B cell (primary cell): ENCODE data around the gene PRSS16. TPM values are rescaled to one million over a fixed set of nuclear protein-coding genes. Genes with fewer than 3 reads are reported as not detected.

Source experiments
- ATAC-seq: fragments of 200-7000 bp; cut with Tn5 transposase; one replicate; pipeline ENCODE4 v1.10.0; 2021; ENCODE audit warnings: low read depth, mild to moderate bottlenecking, moderate number of reproducible peaks, moderate library complexity
- CTCF ChIA-PET: fragments of 350-600 bp; sonication (Branson Sonifier 250); formaldehyde crosslinking; loops from one replicate; lab custom pipeline; 2021; ENCODE audit warnings: antibody characterized with exemption, inconsistent platforms; lab: Charles Lee
- POLR2A ChIA-PET: fragments of 350-600 bp; sonication (Branson Sonifier 250); formaldehyde crosslinking; loops from one replicate; lab custom pipeline; 2021; ENCODE audit warnings: antibody characterized with exemption; lab: Charles Lee
- DNase-seq: peaks from one replicate; pipeline ENCODE4 v3.0.0; 2013
- H2AFZ ChIP-seq: 2 replicates; pipeline ENCODE4 v1.6.1; 2012; ENCODE audit warnings: mild to moderate bottlenecking, low read depth, low read length; ENCODE audit not compliant: insufficient read depth, poor library complexity, severe bottlenecking
- H3K27ac ChIP-seq, 2 donors: 1 replicate in 1 of 2; 2 replicates in 1 of 2; pipeline ENCODE4 v1.5.1; 2012 to 2013; ENCODE audit warnings: low read length in 2 of 2, mild to moderate bottlenecking in 2 of 2, moderate library complexity in 1 of 2
- H3K27me3 ChIP-seq, 4 experiments: fragments of 200-600 bp in 1 of 4; sonication (generic) in 1 of 4; replicated peaks in 1 of 4; 1 replicate in 2 of 4; 2 replicates in 2 of 4; pipeline versions ENCODE4 v1.6.1 to v1.7.0; 2013 to 2016; ENCODE audit warnings: low read length in 3 of 4, mild to moderate bottlenecking in 2 of 4, mixed read lengths in 1 of 4, moderate library complexity in 1 of 4; ENCODE audit not compliant: insufficient read depth in 4 of 4, control insufficient read depth in 3 of 4; ENCODE audit errors: control extremely low read depth in 1 of 4
- H3K36me3 ChIP-seq, 2 experiments: replicated peaks in 1 of 2; 1 replicate in 1 of 2; 2 replicates in 1 of 2; pipeline versions ENCODE4 v1.6.1 to v1.7.1; 2013; ENCODE audit warnings: low read length in 1 of 2; ENCODE audit not compliant: insufficient read depth in 2 of 2, control insufficient read depth in 1 of 2; ENCODE audit errors: control extremely low read depth in 1 of 2, extremely low read depth in 1 of 2
- H3K4me1 ChIP-seq, 2 donors: fragments of 200-600 bp in 1 of 2; sonication (generic) in 1 of 2; 1 replicate in 1 of 2; 2 replicates in 1 of 2; pipeline versions ENCODE4 v1.5.1 to v1.6.1; 2013 to 2017; ENCODE audit warnings: low read length in 2 of 2; ENCODE audit not compliant: control insufficient read depth in 2 of 2, insufficient read depth in 2 of 2
- H3K4me2 ChIP-seq: replicated peaks from 2 replicates; pipeline ENCODE3; 2012; ENCODE audit warnings: mild to moderate bottlenecking, low read depth, low read length; ENCODE audit not compliant: poor library complexity, severe bottlenecking
- H3K4me3 ChIP-seq, 5 experiments: fragments of 200-600 bp in 1 of 5; sonication (generic) in 1 of 5; 1 replicate in 3 of 5; 2 replicates in 2 of 5; pipeline versions ENCODE4 v1.5.1 to v1.7.0; 2011 to 2016; ENCODE audit warnings: low read length in 4 of 5, mild to moderate bottlenecking in 4 of 5, low read depth in 2 of 5, control low read depth in 1 of 5, moderate library complexity in 1 of 5; ENCODE audit not compliant: insufficient read depth in 1 of 5; ENCODE audit errors: control extremely low read depth in 1 of 5, extremely low read depth in 1 of 5
- H3K79me2 ChIP-seq: fragments of 200-600 bp; sonication (generic); one replicate; pipeline ENCODE4 v1.6.0; 2016; ENCODE audit warnings: low read length; ENCODE audit not compliant: control insufficient read depth, insufficient read depth
- H3K9ac ChIP-seq: fragments of 200-600 bp; sonication (generic); 2 replicates; pipeline ENCODE4 v1.6.1; 2017; ENCODE audit warnings: mild to moderate bottlenecking, low read length, moderate library complexity
- H3K9me3 ChIP-seq, 3 donors: one replicate each; pipeline versions ENCODE4 v1.6.1 to v1.7.1; 2013; ENCODE audit warnings: low read length in 2 of 3; ENCODE audit not compliant: control insufficient read depth in 2 of 3, insufficient read depth in 1 of 3; ENCODE audit errors: control extremely low read depth in 1 of 3
- H4K20me1 ChIP-seq: 2 replicates; pipeline ENCODE4 v1.6.0; 2012; ENCODE audit warnings: mild to moderate bottlenecking, low read length; ENCODE audit not compliant: insufficient read depth, control insufficient read depth, poor library complexity, severe bottlenecking
- H3K27ac Mint-ChIP-seq: one replicate; pipeline ENCODE4 v1.8.0; 2021; ENCODE audit warnings: mixed read lengths
- H3K27me3 Mint-ChIP-seq: one replicate; pipeline ENCODE4 v1.8.0; 2021; ENCODE audit warnings: mixed read lengths
- H3K4me1 Mint-ChIP-seq: one replicate; pipeline ENCODE4 v1.8.0; 2021; ENCODE audit warnings: mixed read lengths
- H3K4me3 Mint-ChIP-seq: one replicate; pipeline ENCODE4 v1.8.0; 2021; ENCODE audit warnings: mixed read lengths
- H3K9me3 Mint-ChIP-seq: one replicate; pipeline ENCODE4 v1.8.0; 2022; ENCODE audit warnings: mixed read lengths; ENCODE audit not compliant: insufficient read depth
- CTCF ChIP-seq: fragments of 200-600 bp; IDR thresholded peaks from one replicate; pipeline ENCODE4 v1.8.0; 2022; ENCODE audit warnings: antibody characterized with exemption, mild to moderate bottlenecking
- EZH2 ChIP-seq: IDR thresholded peaks from 2 replicates; pipeline ENCODE4 v1.6.1; 2012; ENCODE audit warnings: borderline replicate concordance, low read depth, mild to moderate bottlenecking, moderate library complexity, low read length; ENCODE audit not compliant: insufficient read depth, poor library complexity, severe bottlenecking
- WGBS: methylation state at CpG from one replicate; pipeline ENCODE4 v1.1.5; 2013; ENCODE audit warnings: missing lambda C conversion rate; ENCODE audit not compliant: insufficient coverage; 5-methylcytosine and 5-hydroxymethylcytosine counted together
- intact Hi-C: fragments of 100-400 bp; cut with micrococcal nuclease; formaldehyde crosslinking; loops from one replicate; pipeline ENCODE4 v1.10.0; 2022
- polyA plus RNA-seq: library from polyadenylated mRNA; depleted of rRNA; stranded (reverse); fragments of >200 nt; gene quantifications from 2 replicates; pipeline ENCODE4 v1.2.3, GENCODE V29; 2012
- total RNA-seq, 2 donors: library from RNA; stranded (reverse); fragments of 120-200 nt in 1 of 2; gene quantifications; 1 replicate in 1 of 2; 2 replicates in 1 of 2; pipeline versions ENCODE4 v1.2.3 to v1.2.4, GENCODE V29; 2013 to 2022

Gene PRSS16
- total and polyA plus RNA-seq, 2 donors (not counting 1 experiment from before 2014, with no cell fraction given): 1.3 to 2.4 TPM

- Histone ChIP-seq H3K27ac (no peak overlapping the region), H4K20me1 (no peaks in the 10 kb centered on the region), H3K27me3 (peaks cover 4 to 89% (median 80%) of the 10 kb centered on the region in 4 experiments), H2AFZ (no peak overlapping the region), H3K4me3 (no peak overlapping the region), H3K4me2 (no peak overlapping the region), H3K4me1 (peaks cover 0 to 6% of the 10 kb centered on the region in 2 donors), H3K79me2 (no peaks in the 10 kb centered on the region), H3K36me3 (no peaks in the 10 kb centered on the region), H3K9me3 (peaks cover 6 to 42% (median 34%) of the 10 kb centered on the region in 3 donors), H3K9ac (no peak overlapping the region)
- ChIA-PET CTCF (no interaction called here), POLR2A (no interaction called here)
- H3K9me3 Mint-ChIP-seq: peaks cover 7% of the 10 kb centered on the region
- H3K4me3 Mint-ChIP-seq: no peak overlapping the region
- H3K27ac Mint-ChIP-seq: peak overlapping the region; percentile 37
- no peak for DNase-seq
- ATAC-seq: no peak
- 19% methylated on average over 18 of the region's 25 CpGs for WGBS
- intact Hi-C loops: loop anchor here (5.0 to 10.0 kb wide), 3 partner anchors 262 to 1495 kb away; no protein-coding TSS in a partner anchor
- no peaks in the 10 kb centered on the region for H3K4me1 Mint-ChIP-seq
- H3K27me3 Mint-ChIP-seq: peaks cover 84% of the 10 kb centered on the region
- TF ChIP-seq CTCF (no peak), EZH2 (no peak)
These were observed 42.8 kb downstream of the PRSS16 start for GRCh38 chr6:27290065-27290849.

- WGBS: 21% methylated on average over 4 of the region's 10 CpGs
- Histone ChIP-seq H3K9ac (no peak overlapping the region), H3K4me2 (no peak overlapping the region), H3K4me1 (peaks cover 0 to 6% of the 10 kb centered on the region in 2 donors), H2AFZ (no peak overlapping the region), H3K9me3 (peaks cover 6 to 46% (median 39%) of the 10 kb centered on the region in 3 donors), H3K27ac (no peak overlapping the region), H3K4me3 (no peak overlapping the region), H3K27me3 (peaks cover 4 to 90% (median 81%) of the 10 kb centered on the region in 4 experiments), H3K36me3 (no peaks in the 10 kb centered on the region), H3K79me2 (no peaks in the 10 kb centered on the region), H4K20me1 (no peaks in the 10 kb centered on the region)
- Mint-ChIP-seq H3K27ac (peak overlapping the region; percentile 37), H3K4me1 (no peaks in the 10 kb centered on the region), H3K27me3 (peaks cover 85% of the 10 kb centered on the region), H3K4me3 (no peak overlapping the region), H3K9me3 (peaks cover 11% of the 10 kb centered on the region)
- ChIA-PET POLR2A (no interaction called here), CTCF (no interaction called here)
- ATAC-seq (no peak), DNase-seq (no peak)
- TF ChIP-seq EZH2 (no peak), CTCF (no peak)
- intact Hi-C loops: loop anchor here (5.0 to 10.0 kb wide), 3 partner anchors 261 to 1494 kb away; no protein-coding TSS in a partner anchor
These were observed 43.3 kb downstream of the PRSS16 start for GRCh38 chr6:27290850-27291208.
